ENCODE results near the gene CRY2.

- no peak for TF ChIP-seq CTCF (IDR thresholded peaks at IDR 0.05)
- no peak for TF ChIP-seq POLR2A (IDR thresholded peaks at IDR 0.05)
Measured at GRCh38 chr11:45932217-45932616, 84.9 kb downstream of the CRY2 start.
